ENCODE results near the gene GPR146.

Gene GPR146

DNA sequence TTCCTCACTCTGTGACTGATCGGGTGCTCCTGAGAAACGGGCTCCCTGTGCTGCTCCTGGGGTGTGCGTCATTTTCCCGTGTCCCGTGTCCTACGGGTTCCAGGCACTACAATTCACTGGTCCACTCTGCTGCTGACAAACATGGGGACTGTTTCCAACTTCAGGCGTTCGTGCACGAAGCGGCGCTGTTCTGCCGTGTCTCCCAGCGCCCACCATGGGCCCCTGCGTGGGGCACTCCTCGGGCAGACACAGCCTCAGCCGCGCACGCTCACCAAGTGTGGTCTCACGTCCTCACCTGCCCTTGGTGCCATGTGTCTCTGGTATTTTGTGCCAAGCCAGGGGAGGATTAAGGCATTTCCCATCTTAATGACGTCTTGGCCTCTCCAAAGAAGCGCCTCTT lies 19.0 kb downstream of the GPR146 start:
- Histone ChIP-seq H3K27ac (ENCODE audit: low read depth, low read length) (no peak overlapping the region), H3K9me2 (replicated peaks; ENCODE audit: insufficient read depth, low read length) (no peaks in the 10 kb centered on the region), H3K36me3 (ENCODE audit: low read length) (no peaks in the 10 kb centered on the region), H3K9ac (ENCODE audit: low read length) (no peak overlapping the region), H3F3A (ENCODE audit: insufficient read depth) (no peaks in the 10 kb centered on the region), H3K9me3 (ENCODE audit: insufficient read depth, low read length) (no peaks in the 10 kb centered on the region), H3K27me3 (ENCODE audit: low read length) (no peaks in the 10 kb centered on the region), H3K4me3 (ENCODE audit: insufficient read depth, low read length, poor library complexity, severe bottlenecking) (no peak overlapping the region), H4K20me1 (ENCODE audit: low read depth, low read length) (no peaks in the 10 kb centered on the region), H3K4me2 (ENCODE audit: low read depth, low read length, poor library complexity, severe bottlenecking) (no peak overlapping the region), H2AFZ (ENCODE audit: low read depth, low read length, severe bottlenecking) (no peak overlapping the region), H3K79me2 (ENCODE audit: insufficient read depth, low read length) (no peaks in the 10 kb centered on the region)
- TF ChIP-seq, protein P1, sequence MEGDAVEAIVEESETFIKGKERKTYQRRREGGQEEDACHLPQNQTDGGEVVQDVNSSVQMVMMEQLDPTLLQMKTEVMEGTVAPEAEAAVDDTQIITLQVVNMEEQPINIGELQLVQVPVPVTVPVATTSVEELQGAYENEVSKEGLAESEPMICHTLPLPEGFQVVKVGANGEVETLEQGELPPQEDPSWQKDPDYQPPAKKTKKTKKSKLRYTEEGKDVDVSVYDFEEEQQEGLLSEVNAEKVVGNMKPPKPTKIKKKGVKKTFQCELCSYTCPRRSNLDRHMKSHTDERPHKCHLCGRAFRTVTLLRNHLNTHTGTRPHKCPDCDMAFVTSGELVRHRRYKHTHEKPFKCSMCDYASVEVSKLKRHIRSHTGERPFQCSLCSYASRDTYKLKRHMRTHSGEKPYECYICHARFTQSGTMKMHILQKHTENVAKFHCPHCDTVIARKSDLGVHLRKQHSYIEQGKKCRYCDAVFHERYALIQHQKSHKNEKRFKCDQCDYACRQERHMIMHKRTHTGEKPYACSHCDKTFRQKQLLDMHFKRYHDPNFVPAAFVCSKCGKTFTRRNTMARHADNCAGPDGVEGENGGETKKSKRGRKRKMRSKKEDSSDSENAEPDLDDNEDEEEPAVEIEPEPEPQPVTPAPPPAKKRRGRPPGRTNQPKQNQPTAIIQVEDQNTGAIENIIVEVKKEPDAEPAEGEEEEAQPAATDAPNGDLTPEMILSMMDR (IDR thresholded peaks at IDR 0.05; ENCODE audit: insufficient read depth, low read length, poor library complexity, severe bottlenecking) = no peak
- TF ChIP-seq EZH2phosphoT487 (conservative IDR thresholded peaks at IDR 0.05; ENCODE audit: low read length) = no peak

- Histone ChIP-seq H3K9me2 (replicated peaks; ENCODE audit: insufficient read depth, low read length) (no peaks in the 10 kb centered on the region), H3K4me3 (ENCODE audit: insufficient read depth, low read length, poor library complexity, severe bottlenecking) (no peak overlapping the region), H3K79me2 (ENCODE audit: insufficient read depth, low read length) (no peaks in the 10 kb centered on the region), H3K36me3 (ENCODE audit: low read length) (no peaks in the 10 kb centered on the region), H3K27me3 (ENCODE audit: low read length) (no peaks in the 10 kb centered on the region), H3K4me2 (ENCODE audit: low read depth, low read length, poor library complexity, severe bottlenecking) (no peak overlapping the region), H3K27ac (ENCODE audit: low read depth, low read length) (no peak overlapping the region), H3K9me3 (ENCODE audit: insufficient read depth, low read length) (no peaks in the 10 kb centered on the region), H3F3A (ENCODE audit: insufficient read depth) (no peaks in the 10 kb centered on the region), H3K9ac (ENCODE audit: low read length) (no peak overlapping the region), H4K20me1 (ENCODE audit: low read depth, low read length) (no peaks in the 10 kb centered on the region), H2AFZ (ENCODE audit: low read depth, low read length, severe bottlenecking) (no peak overlapping the region)
- no peak for TF ChIP-seq EZH2phosphoT487 (conservative IDR thresholded peaks at IDR 0.05; ENCODE audit: low read length)
- TF ChIP-seq, protein P1 (IDR thresholded peaks at IDR 0.05; ENCODE audit: insufficient read depth, low read length, poor library complexity, severe bottlenecking) = no peak
These were observed 20.2 kb downstream of the GPR146 start for GRCh38 chr7:1064581-1064980.

DNA sequence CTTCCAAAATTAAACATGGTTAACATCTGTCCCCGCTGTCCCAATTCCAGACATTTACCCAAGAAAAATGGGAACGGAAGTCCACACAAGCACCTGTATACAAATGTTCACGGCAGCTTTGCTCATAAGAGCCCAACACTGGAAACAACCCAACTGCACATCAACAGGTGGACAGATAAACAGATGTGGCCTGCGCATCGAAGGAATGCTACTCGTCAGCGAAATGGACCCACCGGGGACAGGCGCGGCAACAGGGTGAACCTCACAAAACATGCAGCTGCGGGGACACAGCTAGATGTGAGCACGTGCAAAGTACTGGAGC lies 20.9 kb downstream of the GPR146 start:
- Histone ChIP-seq H3K9me3 (ENCODE audit: insufficient read depth, low read length) (no peaks in the 10 kb centered on the region), H2AFZ (ENCODE audit: low read depth, low read length, severe bottlenecking) (no peak overlapping the region), H3F3A (ENCODE audit: insufficient read depth) (no peaks in the 10 kb centered on the region), H3K4me2 (ENCODE audit: low read depth, low read length, poor library complexity, severe bottlenecking) (no peak overlapping the region), H3K9me2 (replicated peaks; ENCODE audit: insufficient read depth, low read length) (no peaks in the 10 kb centered on the region), H3K27me3 (ENCODE audit: low read length) (no peaks in the 10 kb centered on the region), H3K27ac (ENCODE audit: low read depth, low read length) (no peak overlapping the region), H4K20me1 (ENCODE audit: low read depth, low read length) (no peaks in the 10 kb centered on the region), H3K36me3 (ENCODE audit: low read length) (no peaks in the 10 kb centered on the region), H3K9ac (ENCODE audit: low read length) (no peak overlapping the region), H3K4me3 (ENCODE audit: insufficient read depth, low read length, poor library complexity, severe bottlenecking) (no peak overlapping the region), H3K79me2 (ENCODE audit: insufficient read depth, low read length) (no peaks in the 10 kb centered on the region)
- no peak for TF ChIP-seq EZH2phosphoT487 (conservative IDR thresholded peaks at IDR 0.05; ENCODE audit: low read length)
- TF ChIP-seq, protein P1 (IDR thresholded peaks at IDR 0.05; ENCODE audit: insufficient read depth, low read length, poor library complexity, severe bottlenecking) = no peak
